Calu3 (cell line): Measurements from ENCODE around the gene SPECC1. TPM values are rescaled to one million over a fixed set of nuclear protein-coding genes. Genes with fewer than 3 reads are reported as not detected.

Experiments used
- BruUV-seq: library from RNA; stranded (reverse); fragments of 400-500 nt; replicated peaks from 2 replicates; lab custom pipeline; 2021; lab: Mats Ljungman, UMichigan
- CTCF ChIA-PET: fragments of 300-600 bp; sonication (Branson Sonifier 250); formaldehyde crosslinking; loops from one replicate; lab custom pipeline; 2022; ENCODE audit warnings: antibody characterized with exemption; lab: Charles Lee
- DNase-seq: peaks from one replicate; pipeline ENCODE4 v3.0.0; 2022
- H3K27ac Mint-ChIP-seq: one replicate; pipeline ENCODE4 v1.8.0; 2022; ENCODE audit warnings: mixed read lengths; ENCODE audit not compliant: unreplicated experiment
- H3K27me3 Mint-ChIP-seq: one replicate; pipeline ENCODE4 v1.8.0; 2022; ENCODE audit warnings: mixed read lengths; ENCODE audit not compliant: unreplicated experiment
- H3K36me3 Mint-ChIP-seq: one replicate; pipeline ENCODE4 v1.8.0; 2022; ENCODE audit warnings: mild to moderate bottlenecking, moderate library complexity, mixed read lengths; ENCODE audit not compliant: insufficient read depth, unreplicated experiment
- H3K4me1 Mint-ChIP-seq: one replicate; pipeline ENCODE4 v1.8.0; 2022; ENCODE audit warnings: mild to moderate bottlenecking, low read depth, mixed read lengths; ENCODE audit not compliant: unreplicated experiment
- H3K4me3 Mint-ChIP-seq: one replicate; pipeline ENCODE4 v1.8.0; 2022; ENCODE audit warnings: mild to moderate bottlenecking, low read depth, moderate library complexity, mixed read lengths; ENCODE audit not compliant: unreplicated experiment
- H3K9me3 Mint-ChIP-seq: one replicate; pipeline ENCODE4 v1.8.0; 2022; ENCODE audit warnings: low read depth, mixed read lengths; ENCODE audit not compliant: unreplicated experiment
- CTCF ChIP-seq: fragments of 200-600 bp; IDR thresholded peaks from one replicate; pipeline ENCODE4 v1.8.0; 2022; ENCODE audit warnings: antibody characterized with exemption; ENCODE audit not compliant: unreplicated experiment
- intact Hi-C: fragments of 100-400 bp; cut with micrococcal nuclease; formaldehyde crosslinking; loops from one replicate; pipeline ENCODE4 v1.10.0; 2022; ENCODE audit not compliant: unreplicated experiment
- total RNA-seq: library from RNA; stranded (reverse); gene quantifications from 2 replicates; pipeline ENCODE4 v1.2.3, GENCODE V29; 2022

Gene SPECC1
- total RNA-seq, 1 experiment from 2014 or later, result 53.5 TPM

GRCh38 chr17:20208717-20209116, 199.6 kb downstream of the SPECC1 start:
- TF ChIP-seq CTCF, result no peak
- BruUV-seq, result no TSS peak
- no peak overlapping the region for H3K4me3 Mint-ChIP-seq
- intact Hi-C loops, result loop anchor here (10.0 kb wide), 1 partner anchor 54 kb away; no protein-coding TSS in a partner anchor
- no peaks in the 10 kb centered on the region for H3K27me3 Mint-ChIP-seq
- no peaks in the 10 kb centered on the region for H3K9me3 Mint-ChIP-seq
- CTCF ChIA-PET, result no interaction called here
- H3K36me3 Mint-ChIP-seq, result peaks cover 9% of the 10 kb centered on the region
- no peak for DNase-seq
- H3K27ac Mint-ChIP-seq, result no peak overlapping the region
- H3K4me1 Mint-ChIP-seq, result peaks cover 36% of the 10 kb centered on the region

GRCh38 chr17:20210180-20210579, 201.0 kb downstream of the SPECC1 start:
- CTCF ChIA-PET, result no interaction called here
- Mint-ChIP-seq H3K4me3 (no peak overlapping the region), H3K27ac (no peak overlapping the region), H3K27me3 (no peaks in the 10 kb centered on the region), H3K9me3 (no peaks in the 10 kb centered on the region), H3K36me3 (peaks cover 3% of the 10 kb centered on the region), H3K4me1 (peaks cover 31% of the 10 kb centered on the region)
- no TSS peak for BruUV-seq
- no peak for DNase-seq
- no peak for TF ChIP-seq CTCF
- intact Hi-C loops, result no loop called here

GRCh38 chr17:20210614-20211013, 201.5 kb downstream of the SPECC1 start:
- no peak for DNase-seq
- no peak overlapping the region for H3K4me3 Mint-ChIP-seq
- CTCF ChIA-PET, result no interaction called here
- TF ChIP-seq CTCF, result no peak
- H3K4me1 Mint-ChIP-seq, result peaks cover 27% of the 10 kb centered on the region
- BruUV-seq, result no TSS peak
- no peaks in the 10 kb centered on the region for H3K36me3 Mint-ChIP-seq
- no peak overlapping the region for H3K27ac Mint-ChIP-seq
- no peaks in the 10 kb centered on the region for H3K27me3 Mint-ChIP-seq
- intact Hi-C loops, result no loop called here
- no peaks in the 10 kb centered on the region for H3K9me3 Mint-ChIP-seq

GRCh38 chr17:20211246-20211645, 202.1 kb downstream of the SPECC1 start:
- intact Hi-C loops, result no loop called here
- no peaks in the 10 kb centered on the region for H3K27me3 Mint-ChIP-seq
- no peak overlapping the region for H3K27ac Mint-ChIP-seq
- CTCF ChIA-PET, result no interaction called here
- no peaks in the 10 kb centered on the region for H3K9me3 Mint-ChIP-seq
- no peak overlapping the region for H3K4me3 Mint-ChIP-seq
- H3K4me1 Mint-ChIP-seq, result peaks cover 26% of the 10 kb centered on the region
- no TSS peak for BruUV-seq
- no peaks in the 10 kb centered on the region for H3K36me3 Mint-ChIP-seq
- no peak for DNase-seq
- TF ChIP-seq CTCF, result no peak
